H9 (cell line): ENCODE measurements around the gene SNAPC2. TPM values are rescaled to one million over a fixed set of nuclear protein-coding genes. Genes with fewer than 3 reads are reported as not detected.

Source experiments
- DNase-seq: peaks from one replicate; pipeline ENCODE4 v3.0.0-alpha.2; 2017
- H2AFZ ChIP-seq: one replicate; pipeline ENCODE4 v1.6.1; 2013; ENCODE audit warnings: mild to moderate bottlenecking, low read length, control low read depth, moderate library complexity
- H2AK5ac ChIP-seq: 2 replicates; pipeline ENCODE4 v1.6.1; 2013; ENCODE audit warnings: low read length, control low read depth, mixed read lengths; ENCODE audit not compliant: insufficient read length
- H2BK120ac ChIP-seq: one replicate; pipeline ENCODE4 v1.6.1; 2013; ENCODE audit warnings: low read depth, mild to moderate bottlenecking, low read length, control low read depth, inconsistent platforms; ENCODE audit not compliant: poor library complexity, severe bottlenecking
- H2BK12ac ChIP-seq: 2 replicates; pipeline ENCODE4 v1.6.1; 2013; ENCODE audit warnings: low read length, control low read depth, mixed read lengths, low read depth; ENCODE audit not compliant: insufficient read length
- H2BK15ac ChIP-seq: 2 replicates; pipeline ENCODE4 v1.6.1; 2013; ENCODE audit warnings: low read depth, low read length, control low read depth
- H2BK20ac ChIP-seq: one replicate; pipeline ENCODE4 v1.6.1; 2013; ENCODE audit warnings: low read depth, mild to moderate bottlenecking, low read length, control low read depth, inconsistent platforms; ENCODE audit not compliant: poor library complexity, severe bottlenecking
- H2BK5ac ChIP-seq: 2 replicates; pipeline ENCODE4 v1.6.1; 2013; ENCODE audit warnings: low read length, control low read depth, mixed read lengths; ENCODE audit not compliant: insufficient read length
- H3K14ac ChIP-seq: 2 replicates; pipeline ENCODE4 v1.6.1; 2013; ENCODE audit warnings: low read length, control low read depth; ENCODE audit not compliant: insufficient read depth
- H3K18ac ChIP-seq: 2 replicates; pipeline ENCODE4 v1.6.1; 2013; ENCODE audit warnings: low read depth, mild to moderate bottlenecking, mixed read lengths, low read length, control low read depth; ENCODE audit not compliant: insufficient read length
- H3K23ac ChIP-seq: 2 replicates; pipeline ENCODE4 v1.6.1; 2013; ENCODE audit warnings: low read length, control low read depth, mixed read lengths, low read depth; ENCODE audit not compliant: insufficient read length
- H3K23me2 ChIP-seq: 2 replicates; pipeline ENCODE4 v1.6.1; 2013; ENCODE audit warnings: low read depth, mild to moderate bottlenecking, mixed read lengths, low read length, control low read depth; ENCODE audit not compliant: insufficient read length, poor library complexity, severe bottlenecking
- H3K27ac ChIP-seq: 2 replicates; pipeline ENCODE4 v1.5.1; 2013; ENCODE audit warnings: low read length, control low read depth, mixed read lengths, low read depth; ENCODE audit not compliant: insufficient read length
- H3K27me3 ChIP-seq: 2 replicates; pipeline ENCODE4 v1.6.1; 2013; ENCODE audit warnings: low read length, control low read depth, inconsistent platforms; ENCODE audit not compliant: insufficient read depth
- H3K4ac ChIP-seq: 2 replicates; pipeline ENCODE4 v1.6.1; 2013; ENCODE audit warnings: low read depth, mild to moderate bottlenecking, control low read depth, inconsistent platforms, low read length, moderate library complexity
- H3K4me1 ChIP-seq: 2 replicates; pipeline ENCODE4 v1.6.1; 2013; ENCODE audit warnings: low read length, control low read depth, inconsistent platforms; ENCODE audit not compliant: insufficient read depth
- H3K4me2 ChIP-seq: 2 replicates; pipeline ENCODE4 v1.6.1; 2013; ENCODE audit warnings: low read length, control low read depth, mixed read lengths; ENCODE audit not compliant: insufficient read length, insufficient read depth
- H3K56ac ChIP-seq: 2 replicates; pipeline ENCODE4 v1.6.1; 2013; ENCODE audit warnings: low read depth, mild to moderate bottlenecking, mixed read lengths, low read length, control low read depth; ENCODE audit not compliant: insufficient read length
- H3K79me1 ChIP-seq: 2 replicates; pipeline ENCODE4 v1.6.1; 2013; ENCODE audit warnings: low read depth, mild to moderate bottlenecking, moderate library complexity, low read length, control low read depth, inconsistent platforms; ENCODE audit not compliant: insufficient read depth, poor library complexity, severe bottlenecking
- H3K79me2 ChIP-seq: 2 replicates; pipeline ENCODE4 v1.6.1; 2013; ENCODE audit warnings: low read length, control low read depth, inconsistent platforms; ENCODE audit not compliant: insufficient read depth
- H3K9ac ChIP-seq: 2 replicates; pipeline ENCODE4 v1.6.1; 2013; ENCODE audit warnings: low read length, control low read depth, mixed read lengths; ENCODE audit not compliant: insufficient read length; ENCODE audit errors: extremely low read depth
- H3K9me3 ChIP-seq: one replicate; pipeline ENCODE4 v1.6.1; 2013; ENCODE audit warnings: low read depth, low read length, inconsistent platforms; ENCODE audit not compliant: control insufficient read depth
- H3T11ph ChIP-seq: one replicate; pipeline ENCODE4 v1.6.1; 2013; ENCODE audit warnings: mild to moderate bottlenecking, low read length, control low read depth, inconsistent platforms
- H4K20me1 ChIP-seq: one replicate; pipeline ENCODE4 v1.6.1; 2013; ENCODE audit not compliant: control insufficient read depth, insufficient read length, insufficient read depth
- H4K5ac ChIP-seq: 2 replicates; pipeline ENCODE4 v1.6.1; 2013; ENCODE audit warnings: low read depth, mild to moderate bottlenecking, mixed read lengths, low read length, control low read depth; ENCODE audit not compliant: insufficient read length
- H4K8ac ChIP-seq: replicated peaks from 2 replicates; pipeline ENCODE4 v1.6.1; 2013; ENCODE audit warnings: low read length, control low read depth, mixed read lengths, low read depth; ENCODE audit not compliant: insufficient read length
- H4K91ac ChIP-seq: 2 replicates; pipeline ENCODE4 v1.6.1; 2013; ENCODE audit warnings: low read depth, mild to moderate bottlenecking, moderate library complexity, mixed read lengths, low read length, control low read depth; ENCODE audit not compliant: insufficient read length
- H3K27ac Mint-ChIP-seq, 3 experiments: 2 replicates in 2 of 3; 3 replicates in 1 of 3; pipeline ENCODE4 v1.8.0; 2020 to 2021; ENCODE audit warnings: mixed read lengths in 3 of 3, mild to moderate bottlenecking in 1 of 3, moderate library complexity in 1 of 3
- H3K27me3 Mint-ChIP-seq: 2 replicates; pipeline ENCODE4 v1.8.0; 2021; ENCODE audit warnings: low read depth, mild to moderate bottlenecking, moderate library complexity, mixed read lengths
- H3K36me3 Mint-ChIP-seq, 3 experiments: 2 replicates in 2 of 3; 3 replicates in 1 of 3; pipeline ENCODE4 v1.8.0; 2020 to 2021; ENCODE audit warnings: low read depth in 3 of 3, mixed read lengths in 3 of 3; ENCODE audit not compliant: insufficient read depth in 1 of 3
- H3K4me1 Mint-ChIP-seq, 2 experiments: 2 replicates each; pipeline ENCODE4 v1.8.0; 2020; ENCODE audit warnings: mixed read lengths in 2 of 2
- H3K4me3 Mint-ChIP-seq, 2 experiments: 2 replicates in 1 of 2; 3 replicates in 1 of 2; pipeline ENCODE4 v1.8.0; 2020 to 2021; ENCODE audit warnings: mild to moderate bottlenecking in 2 of 2, mixed read lengths in 2 of 2, moderate library complexity in 1 of 2
- H3K9me3 Mint-ChIP-seq, 2 experiments: 2 replicates in 1 of 2; 3 replicates in 1 of 2; pipeline ENCODE4 v1.8.0; 2020; ENCODE audit warnings: mild to moderate bottlenecking in 2 of 2, mixed read lengths in 2 of 2, moderate library complexity in 1 of 2
- WGBS: extraction: QIAGEN DNeasy Blood & Tissue Kit; methylation state at CpG from one replicate; pipeline ENCODE4 v1.1.7; 2013; ENCODE audit warnings: missing lambda C conversion rate, low lambda C conversion rate, mixed read lengths; ENCODE audit not compliant: insufficient read length; ENCODE audit errors: extremely low coverage; 5-methylcytosine and 5-hydroxymethylcytosine counted together
- total RNA-seq: library from RNA; stranded (reverse); gene quantifications from 2 replicates; pipeline ENCODE4 v1.2.1, GENCODE V29; 2021
- TF ChIP-seq, protein P1 (sequence below): fragments of 200-600 bp; sonication (generic); conservative IDR thresholded peaks from 3 replicates; pipeline ENCODE4 v1.8.0; 2021; ENCODE audit warnings: antibody characterized with exemption, mild to moderate bottlenecking

SNAPC2 gene
- total RNA-seq, 1 experiment from 2014 or later, result 17.8 TPM

DNA sequence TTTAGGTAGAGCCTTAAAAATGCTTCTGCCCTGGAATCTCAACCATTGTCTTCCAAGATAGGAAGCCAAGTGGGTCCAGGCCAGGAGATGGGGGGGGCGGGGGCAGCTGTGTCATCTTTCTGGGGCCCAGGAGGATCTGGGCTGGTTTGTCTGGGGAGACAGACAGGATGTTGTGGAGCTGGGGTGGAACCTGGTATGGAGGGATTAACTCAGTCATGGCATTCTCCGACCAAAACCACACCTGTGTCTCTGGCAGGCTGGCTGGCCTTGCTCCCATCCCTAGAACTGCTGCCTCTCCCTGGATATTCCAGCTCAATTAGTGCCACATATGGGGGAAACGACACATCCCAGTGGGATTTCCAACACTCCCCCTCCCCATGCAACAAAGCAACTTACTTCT, 19.2 kb upstream of the SNAPC2 start:
- no peak overlapping the region for H3K4me2 ChIP-seq
- no peaks in the 10 kb centered on the region for H4K20me1 ChIP-seq
- no peak overlapping the region for H2BK20ac ChIP-seq
- H3K14ac ChIP-seq, result no peak overlapping the region
- no peak overlapping the region for H3K9ac ChIP-seq
- H3K4me1 Mint-ChIP-seq, result peaks cover 15 to 24% of the 10 kb centered on the region in 2 experiments
- TF ChIP-seq, protein P1, sequence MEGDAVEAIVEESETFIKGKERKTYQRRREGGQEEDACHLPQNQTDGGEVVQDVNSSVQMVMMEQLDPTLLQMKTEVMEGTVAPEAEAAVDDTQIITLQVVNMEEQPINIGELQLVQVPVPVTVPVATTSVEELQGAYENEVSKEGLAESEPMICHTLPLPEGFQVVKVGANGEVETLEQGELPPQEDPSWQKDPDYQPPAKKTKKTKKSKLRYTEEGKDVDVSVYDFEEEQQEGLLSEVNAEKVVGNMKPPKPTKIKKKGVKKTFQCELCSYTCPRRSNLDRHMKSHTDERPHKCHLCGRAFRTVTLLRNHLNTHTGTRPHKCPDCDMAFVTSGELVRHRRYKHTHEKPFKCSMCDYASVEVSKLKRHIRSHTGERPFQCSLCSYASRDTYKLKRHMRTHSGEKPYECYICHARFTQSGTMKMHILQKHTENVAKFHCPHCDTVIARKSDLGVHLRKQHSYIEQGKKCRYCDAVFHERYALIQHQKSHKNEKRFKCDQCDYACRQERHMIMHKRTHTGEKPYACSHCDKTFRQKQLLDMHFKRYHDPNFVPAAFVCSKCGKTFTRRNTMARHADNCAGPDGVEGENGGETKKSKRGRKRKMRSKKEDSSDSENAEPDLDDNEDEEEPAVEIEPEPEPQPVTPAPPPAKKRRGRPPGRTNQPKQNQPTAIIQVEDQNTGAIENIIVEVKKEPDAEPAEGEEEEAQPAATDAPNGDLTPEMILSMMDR, result no peak
- H3K79me2 ChIP-seq, result peaks cover 6% of the 10 kb centered on the region; the same call in 1 of the 2 replicates
- no peak overlapping the region for H2BK12ac ChIP-seq
- no peak overlapping the region for H2BK120ac ChIP-seq
- no peaks in the 10 kb centered on the region; a peak in 3 of 5 replicates for H3K9me3 Mint-ChIP-seq
- H3K27me3 ChIP-seq, result no peaks in the 10 kb centered on the region
- no peaks in the 10 kb centered on the region for H3K79me1 ChIP-seq
- H3K36me3 Mint-ChIP-seq, result peaks cover 13 to 26% (median 16%) of the 10 kb centered on the region in 3 experiments
- no peak overlapping the region for H4K91ac ChIP-seq
- H2BK15ac ChIP-seq, result no peak overlapping the region
- no peak overlapping the region for H3K18ac ChIP-seq
- WGBS, result no CpG with 5 or more reads among the region's 3 CpGs
- H3K27me3 Mint-ChIP-seq, result peaks cover 3% of the 10 kb centered on the region; the same call in 1 of the 2 replicates
- no peak overlapping the region for H3K27ac Mint-ChIP-seq
- H3K27ac ChIP-seq, result no peak overlapping the region
- H2AK5ac ChIP-seq, result no peak overlapping the region
- DNase-seq, result no peak
- no peak overlapping the region for H4K5ac ChIP-seq
- no peak overlapping the region for H3K4ac ChIP-seq
- no peak overlapping the region for H2BK5ac ChIP-seq
- no peak overlapping the region for H2AFZ ChIP-seq
- H4K8ac ChIP-seq, result no peak overlapping the region
- H3T11ph ChIP-seq, result no peak overlapping the region
- peaks cover 16% of the 10 kb centered on the region for H3K23me2 ChIP-seq
- H3K23ac ChIP-seq, result no peak overlapping the region
- H3K9me3 ChIP-seq, result no peaks in the 10 kb centered on the region
- no peak overlapping the region for H3K56ac ChIP-seq
- no peak overlapping the region for H3K4me3 Mint-ChIP-seq
- H3K4me1 ChIP-seq, result 0 out of 2 replicates have a peak, but pooled peaks cover 4% of the 10 kb centered on the region
